ENCODE results near the gene ANKS6.

The ANKS6 gene

DNA sequence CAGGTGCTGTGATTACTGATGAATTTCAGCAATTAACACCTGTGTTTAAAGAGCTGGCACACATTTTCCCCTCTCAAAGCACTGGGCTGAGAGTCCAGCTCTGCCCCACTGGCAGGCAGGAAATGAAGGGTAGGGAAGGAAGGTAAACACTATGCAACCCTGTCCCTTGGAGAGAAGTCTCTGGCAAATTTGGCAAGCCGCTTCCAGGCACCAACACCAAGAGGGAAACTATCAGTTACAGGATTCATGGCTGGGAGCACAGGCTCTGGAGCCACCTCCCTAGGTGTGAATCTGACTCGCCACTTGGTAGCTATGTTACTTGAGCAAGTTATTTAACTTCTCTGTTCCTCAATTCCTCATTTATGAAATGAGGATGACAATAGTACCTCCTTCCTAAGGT is 3.3 kb downstream of the ANKS6 start:
- DNase-seq (ENCODE audit: extremely low read depth in 1 of 2, low read depth in 1 of 2): no peak

DNA sequence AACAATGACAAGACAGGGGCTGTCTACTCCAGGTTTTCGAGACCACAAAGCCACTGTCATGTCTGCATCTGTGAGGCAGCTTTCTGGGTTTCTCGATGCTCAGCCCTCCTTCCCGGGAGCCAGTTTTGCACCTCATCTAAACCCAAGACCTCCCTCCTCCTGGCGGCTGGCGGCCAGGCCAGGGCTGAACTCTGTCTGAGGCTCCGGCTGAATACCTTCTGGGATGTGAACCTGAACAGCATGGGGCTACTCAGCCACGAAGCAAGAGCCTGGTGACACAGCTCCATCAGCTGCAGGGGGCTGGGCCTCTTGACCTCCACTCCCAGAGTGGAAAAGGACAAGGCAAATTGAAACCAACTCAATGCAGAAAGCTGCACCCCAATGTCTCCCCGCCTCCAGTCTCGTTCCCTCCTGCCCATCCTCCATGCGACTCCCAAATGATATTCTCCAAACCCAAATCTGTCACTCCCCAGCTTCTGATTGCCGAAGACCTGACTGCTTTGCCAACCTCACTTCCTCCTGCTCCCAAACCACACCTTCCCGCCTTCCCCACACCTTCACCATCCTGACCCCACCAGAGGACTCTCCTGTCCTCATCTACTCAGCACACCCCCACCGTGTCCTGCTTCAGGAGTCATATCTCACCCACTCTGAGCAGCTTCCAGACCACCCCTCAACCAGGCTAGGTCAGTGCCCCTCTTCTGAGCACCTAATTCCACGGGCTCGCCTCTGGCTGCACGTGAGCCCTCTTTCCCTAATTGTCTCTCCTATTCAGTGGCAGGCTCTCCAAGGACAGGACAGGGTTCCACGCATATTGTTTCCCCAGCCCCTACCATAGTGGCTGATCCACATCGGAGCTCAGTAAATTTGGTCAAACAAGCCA is 4.5 kb downstream of the ANKS6 start:
- no peak for DNase-seq (ENCODE audit: extremely low read depth in 1 of 2, low read depth in 1 of 2)

GRCh38 chr9:98790842-98791607 is 5.3 kb downstream of the ANKS6 start:
- DNase-seq (ENCODE audit: extremely low read depth in 1 of 2, low read depth in 1 of 2): peak in 1 of 2 donors; percentile 32

DNA sequence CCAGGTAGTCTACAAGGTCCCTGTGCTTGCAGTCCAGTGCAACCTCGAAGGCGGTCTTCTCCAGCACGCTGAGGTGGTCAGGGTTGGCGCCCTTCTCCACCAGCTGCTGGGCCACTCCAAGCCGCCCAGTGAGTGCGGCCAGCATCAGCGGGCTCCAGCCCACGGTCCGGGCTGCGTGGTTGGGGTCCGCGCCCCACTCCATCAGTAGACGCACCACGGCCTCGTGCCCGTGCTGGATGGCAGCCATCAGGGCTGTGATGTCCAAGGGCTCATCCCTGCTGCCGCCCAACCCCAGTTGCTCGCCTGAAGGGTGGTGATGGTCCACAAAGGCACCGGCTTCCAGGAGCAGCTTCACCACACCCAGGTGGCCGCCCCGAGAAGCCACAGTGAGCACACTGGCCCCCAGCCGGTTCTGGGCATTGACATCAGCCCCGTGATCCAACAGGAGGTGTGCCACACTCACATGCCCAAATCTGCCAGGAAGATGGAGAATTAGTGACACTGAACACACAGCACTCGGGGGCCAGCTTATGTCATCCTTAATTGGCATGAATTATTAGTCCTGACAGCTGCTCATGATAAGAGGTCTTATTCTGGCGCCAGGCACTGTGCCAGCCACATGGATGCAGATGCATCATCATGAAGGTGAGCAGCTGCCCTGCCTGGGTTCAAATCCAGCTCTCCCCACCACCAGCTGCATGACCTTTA is 6.1 kb downstream of the ANKS6 start:
- no peak for DNase-seq (ENCODE audit: extremely low read depth in 1 of 2, low read depth in 1 of 2)

GRCh38 chr9:98789483-98790133 is 6.7 kb downstream of the ANKS6 start:
- DNase-seq (ENCODE audit: extremely low read depth in 1 of 2, low read depth in 1 of 2): no peak

- DNase-seq (ENCODE audit: extremely low read depth in 1 of 2, low read depth in 1 of 2): no peak
Observed at GRCh38 chr9:98787766-98788335, 8.5 kb downstream of the ANKS6 start.

- no peak for DNase-seq (ENCODE audit: extremely low read depth in 1 of 2, low read depth in 1 of 2)
Observed at GRCh38 chr9:98786750-98787510, 9.4 kb downstream of the ANKS6 start.

DNA sequence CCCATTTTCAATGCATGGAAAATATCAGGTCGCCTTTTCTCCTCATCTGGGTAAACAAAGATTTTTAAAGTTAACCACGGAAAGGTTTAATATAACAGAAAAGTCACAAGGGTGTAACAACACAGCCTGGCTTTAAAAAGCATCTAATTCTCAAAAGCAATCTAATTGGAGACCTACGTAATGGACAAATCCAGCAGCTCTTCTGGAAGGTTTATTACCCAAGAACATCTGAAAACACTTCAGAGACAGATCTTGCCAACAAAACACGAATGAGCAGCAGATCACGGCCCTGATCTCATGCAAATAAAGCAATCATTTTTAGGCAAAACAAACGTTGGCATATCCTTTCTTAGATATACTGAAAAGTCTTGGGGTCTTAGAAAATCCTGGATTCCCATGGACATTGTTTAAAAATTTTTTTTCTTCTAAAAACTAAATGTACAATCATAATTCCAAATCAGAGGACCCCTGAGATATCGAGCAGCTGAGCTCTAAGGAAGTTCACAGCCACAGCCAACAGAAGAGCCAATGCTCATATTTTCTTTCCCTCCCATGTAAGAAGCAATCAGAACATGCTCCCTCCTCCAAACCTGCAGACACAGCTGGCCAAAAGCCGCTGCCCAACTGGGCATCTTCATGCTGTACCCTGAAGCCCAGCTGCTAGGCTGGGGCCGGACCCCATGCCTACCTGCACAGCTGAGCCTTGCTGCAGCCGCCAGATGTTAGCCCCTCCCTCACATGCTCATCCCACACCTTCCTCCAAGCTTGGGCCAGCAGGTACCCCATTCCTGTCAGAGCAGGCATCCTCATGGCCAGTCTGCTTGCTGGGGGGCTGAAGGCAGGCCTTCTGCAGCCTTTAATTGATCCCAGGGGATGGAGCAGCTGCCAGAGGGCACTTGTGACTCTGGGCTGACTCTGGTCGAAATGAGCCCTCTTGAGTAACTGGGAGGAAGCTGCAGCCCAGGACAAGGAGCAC is 11.2 kb downstream of the ANKS6 start:
- no peak for DNase-seq (ENCODE audit: extremely low read depth in 1 of 2, low read depth in 1 of 2)

DNA sequence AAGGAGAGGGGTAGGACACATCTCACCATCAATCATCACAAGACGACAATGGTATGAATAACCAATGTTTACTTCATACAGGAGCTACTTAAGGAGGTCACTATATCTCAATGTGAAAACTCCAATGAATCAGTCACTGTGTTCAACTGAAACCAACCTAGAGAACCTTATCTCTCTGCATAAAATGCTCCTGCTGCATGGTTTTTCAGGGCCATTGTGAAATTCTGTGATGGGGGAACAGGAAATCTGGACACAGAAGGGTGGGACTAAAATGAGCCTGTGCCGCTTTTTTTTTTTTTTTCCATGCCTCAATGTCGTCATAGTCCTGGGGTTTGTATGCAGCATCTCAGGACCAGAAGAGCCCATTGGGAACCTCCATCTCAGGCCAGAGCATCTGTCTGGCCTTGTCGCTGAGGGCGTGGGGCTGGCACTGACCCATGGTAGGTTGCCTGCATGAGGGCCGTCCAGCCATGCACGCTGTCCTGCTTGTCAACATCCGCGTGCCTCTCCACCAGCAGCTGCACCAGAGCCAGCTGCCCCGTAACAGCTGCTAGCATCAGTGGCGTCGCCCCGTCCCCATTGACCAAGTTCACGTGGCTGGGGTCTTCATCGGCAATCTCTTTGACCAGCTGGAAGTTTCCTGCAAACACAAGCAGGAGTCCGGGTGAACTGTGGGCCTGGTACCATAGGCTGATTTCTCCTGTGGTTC is 12.7 kb downstream of the ANKS6 start:
- DNase-seq (ENCODE audit: extremely low read depth in 1 of 2, low read depth in 1 of 2): no peak

DNA sequence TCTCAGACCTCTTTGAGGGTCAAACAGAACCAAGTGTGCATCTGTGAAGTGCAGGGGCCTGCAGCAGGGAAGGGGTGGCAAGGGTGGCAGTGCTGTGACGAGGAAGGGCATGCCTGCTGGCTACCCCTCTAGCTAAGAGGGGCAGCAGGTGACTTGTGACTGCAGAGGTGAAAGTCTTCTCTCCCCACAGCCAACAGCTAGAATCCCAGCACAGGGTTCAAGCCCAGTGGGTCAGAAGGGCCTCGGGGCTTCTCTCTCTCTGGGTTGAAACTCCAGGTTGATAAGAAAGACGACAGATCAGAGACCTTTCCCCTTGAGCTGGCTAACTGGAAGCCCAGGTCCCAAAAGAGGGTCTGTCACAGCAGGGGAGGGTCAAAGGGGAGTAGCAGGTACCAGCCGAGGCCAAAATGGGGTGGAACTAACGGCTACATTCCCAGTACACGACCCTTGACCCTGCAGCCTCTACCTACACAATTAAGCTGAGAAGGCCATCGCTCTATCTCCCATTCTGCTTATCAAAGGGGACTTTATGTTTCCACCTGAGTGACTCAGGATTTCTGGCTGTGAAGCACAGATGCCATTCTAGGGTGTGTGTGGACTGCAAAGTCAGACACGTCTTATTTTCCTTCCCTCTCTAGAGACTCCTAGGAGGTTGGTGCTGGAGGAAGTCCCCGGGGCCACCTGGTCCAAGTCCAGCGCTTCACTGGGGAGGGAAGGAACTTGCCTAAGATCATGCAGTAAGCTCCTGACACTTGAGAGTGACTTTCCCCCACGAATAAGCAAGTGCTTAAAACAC is 14.6 kb downstream of the ANKS6 start:
- no peak for DNase-seq (ENCODE audit: extremely low read depth in 1 of 2, low read depth in 1 of 2)

- DNase-seq (ENCODE audit: extremely low read depth in 1 of 2, low read depth in 1 of 2): no peak
Observed at GRCh38 chr9:98780059-98780749, 16.2 kb downstream of the ANKS6 start.

DNA sequence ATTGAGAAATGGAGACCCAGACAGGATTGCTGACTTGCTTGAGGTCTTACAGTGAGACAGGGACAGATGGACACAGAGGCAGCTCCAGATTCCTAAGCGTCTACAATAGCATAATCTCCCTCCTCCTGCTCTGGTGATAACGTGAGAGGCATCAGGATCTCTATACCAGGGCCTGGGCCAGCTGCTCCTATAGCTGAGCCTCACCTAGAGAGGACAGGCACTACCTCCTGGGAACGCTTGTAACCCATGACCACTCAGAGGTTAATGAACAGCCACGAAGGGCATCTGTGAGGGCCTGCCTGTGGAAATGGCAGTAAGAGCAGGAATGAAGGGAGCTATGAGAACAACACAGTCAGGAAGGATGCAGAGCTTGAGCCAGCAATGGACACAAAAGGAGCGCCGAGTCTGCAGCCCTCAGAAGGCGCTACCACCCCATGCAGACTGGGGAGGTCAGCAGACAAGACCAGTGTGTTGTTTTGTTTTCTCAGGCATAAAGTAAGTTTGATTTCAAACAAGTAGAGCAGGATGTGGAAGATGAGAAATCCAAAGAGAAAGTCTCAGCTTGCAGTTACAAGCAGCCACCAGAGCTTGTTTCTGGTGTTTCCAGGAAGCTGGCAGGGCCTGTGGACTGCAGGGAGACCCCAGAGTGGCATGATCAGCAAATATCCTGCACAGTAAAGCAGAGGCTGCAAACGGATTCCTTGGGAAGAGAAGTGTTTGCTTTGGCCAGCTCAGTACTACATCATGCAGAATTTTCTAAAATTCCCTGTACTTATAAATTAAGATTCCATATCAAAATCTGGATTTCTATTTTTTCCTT is 17.4 kb downstream of the ANKS6 start:
- DNase-seq (ENCODE audit: extremely low read depth in 1 of 2, low read depth in 1 of 2): no peak

DNA sequence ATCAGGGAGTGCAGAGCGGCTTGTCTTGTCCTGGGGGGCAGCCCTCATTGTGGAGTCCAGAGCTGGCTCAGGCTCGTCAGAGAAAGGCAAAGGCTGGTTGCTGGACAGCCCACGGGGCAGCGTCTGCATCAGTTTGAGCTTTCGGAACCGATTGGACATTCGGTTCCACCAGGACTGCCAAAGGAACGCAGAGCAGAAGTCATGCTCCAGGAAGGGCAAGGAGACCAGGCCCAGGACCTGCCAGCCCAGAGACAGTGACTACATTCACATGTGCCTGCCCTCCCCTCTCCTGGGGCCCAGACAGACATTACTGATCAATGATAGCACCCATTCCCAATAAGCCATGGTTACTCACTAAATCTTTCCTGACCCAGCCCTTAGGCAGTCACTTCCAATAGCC is 18.1 kb downstream of the ANKS6 start:
- DNase-seq (ENCODE audit: extremely low read depth in 1 of 2, low read depth in 1 of 2): no peak

DNA sequence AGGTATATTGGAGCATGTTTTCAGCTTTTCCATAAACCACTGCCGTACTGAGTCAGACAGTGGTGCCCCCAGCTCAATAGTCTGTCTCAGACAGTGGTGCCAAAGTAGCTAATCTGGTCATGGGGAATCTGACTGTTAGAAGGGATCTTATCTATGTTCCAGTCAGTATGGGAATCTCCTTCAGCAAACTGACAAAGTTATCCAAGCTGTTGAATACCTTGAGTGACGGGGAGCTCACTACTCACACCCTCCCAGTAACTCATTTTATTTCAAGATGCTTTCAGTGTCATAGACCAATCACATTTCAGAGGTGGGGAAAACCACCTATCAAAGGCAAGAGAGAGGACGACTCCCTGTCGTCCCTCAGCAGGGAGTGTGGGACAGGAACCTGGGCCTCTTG is 18.7 kb downstream of the ANKS6 start:
- no peak for DNase-seq (ENCODE audit: extremely low read depth in 1 of 2, low read depth in 1 of 2)

GRCh38 chr9:98775831-98776441 is 20.4 kb downstream of the ANKS6 start:
- DNase-seq (ENCODE audit: extremely low read depth in 1 of 2, low read depth in 1 of 2): no peak

Measured in activated CD8-positive, alpha-beta memory T cell treated with anti-CD3 and anti-CD28 coated beads for 1 hour (primary cell).